ES-I3 (cell line): Measurements from ENCODE around the gene WWP2.
"Not testable (repeated sequence)": the region's sequence is repeated elsewhere in the genome, so short reads cannot be mapped to it uniquely, and the experiment has no call there.

Experiments
- H3K36me3 ChIP-seq: 2 replicates; pipeline ENCODE4 v1.6.1; 2013; ENCODE audit warnings: mild to moderate bottlenecking, low read length, control low read depth, moderate library complexity; ENCODE audit not compliant: insufficient read depth
- H3K4me1 ChIP-seq: 2 replicates; pipeline ENCODE4 v1.6.1; 2013; ENCODE audit warnings: mild to moderate bottlenecking, control low read depth, low read length; ENCODE audit not compliant: insufficient read depth
- H3K9ac ChIP-seq: 2 replicates; pipeline ENCODE4 v1.6.1; 2013; ENCODE audit warnings: low read depth, mild to moderate bottlenecking, low read length, moderate library complexity
- H3K9me3 ChIP-seq: 2 replicates; pipeline ENCODE4 v1.6.1; 2013; ENCODE audit warnings: mild to moderate bottlenecking, low read length, moderate library complexity; ENCODE audit not compliant: control insufficient read depth, insufficient read depth

Gene WWP2

GRCh38 chr16:69938981-69939820, 177.1 kb downstream of the WWP2 start:
- Histone ChIP-seq H3K9ac (no peak overlapping the region), H3K9me3 (no peaks in the 10 kb centered on the region), H3K4me1 (no peaks in the 10 kb centered on the region), H3K36me3 (0 out of 2 replicates have a peak, but pooled peaks cover 4% of the 10 kb centered on the region)

- Histone ChIP-seq H3K4me1 (no peaks in the 10 kb centered on the region), H3K36me3 (0 out of 2 replicates have a peak, but pooled peaks cover 4% of the 10 kb centered on the region), H3K9me3 (no peaks in the 10 kb centered on the region), H3K9ac (no peak overlapping the region)
Observed at GRCh38 chr16:69939821-69940585, 177.9 kb downstream of the WWP2 start.

- Histone ChIP-seq H3K36me3 (0 out of 2 replicates have a peak, but pooled peaks cover 4% of the 10 kb centered on the region), H3K9me3 (no peaks in the 10 kb centered on the region), H3K9ac (no peak overlapping the region), H3K4me1 (no peaks in the 10 kb centered on the region)
Observed at GRCh38 chr16:69940676-69941075, 178.5 kb downstream of the WWP2 start.

GRCh38 chr16:69941251-69942098, 179.3 kb downstream of the WWP2 start:
- Histone ChIP-seq H3K4me1 (no peaks in the 10 kb centered on the region), H3K9ac (no peak overlapping the region), H3K36me3 (0 out of 2 replicates have a peak, but pooled peaks cover 4% of the 10 kb centered on the region), H3K9me3 (no peaks in the 10 kb centered on the region)

- Histone ChIP-seq H3K9me3 (no peaks in the 10 kb centered on the region), H3K4me1 (no peaks in the 10 kb centered on the region), H3K36me3 (0 out of 2 replicates have a peak, but pooled peaks cover 4% of the 10 kb centered on the region), H3K9ac (no peak overlapping the region)
Observed at GRCh38 chr16:69942099-69942491, 180.0 kb downstream of the WWP2 start.

- 0 out of 2 replicates have a peak, but pooled peaks cover 4% of the 10 kb centered on the region for H3K36me3 ChIP-seq
- H3K4me1 ChIP-seq = no peaks in the 10 kb centered on the region
- H3K9ac ChIP-seq = no peak overlapping the region
- H3K9me3 ChIP-seq = no peaks in the 10 kb centered on the region
Observed at GRCh38 chr16:69942627-69943170, 180.6 kb downstream of the WWP2 start.

GRCh38 chr16:69943241-69944036, 181.3 kb downstream of the WWP2 start:
- not testable (repeated sequence) for H3K9me3 ChIP-seq, H3K9ac ChIP-seq, H3K4me1 ChIP-seq, H3K36me3 ChIP-seq

- not testable (repeated sequence) for H3K4me1 ChIP-seq, H3K9me3 ChIP-seq, H3K9ac ChIP-seq, H3K36me3 ChIP-seq
Observed at GRCh38 chr16:69950411-69950810, 188.3 kb downstream of the WWP2 start.

GRCh38 chr16:69951017-69951671, 189.0 kb downstream of the WWP2 start, which contains the start of gene CLEC18A:
Gene CLEC18A, plus strand, starts transcription at chr16:69951334. Its CDS starts 33 bp downstream, at chr16:69951367.
- H3K9me3 ChIP-seq, H3K36me3 ChIP-seq, H3K4me1 ChIP-seq, H3K9ac ChIP-seq: not testable (repeated sequence)

GRCh38 chr16:69951672-69952031, 189.5 kb downstream of the WWP2 start:
- not testable (repeated sequence) for H3K36me3 ChIP-seq, H3K4me1 ChIP-seq, H3K9ac ChIP-seq, H3K9me3 ChIP-seq

- H3K36me3 ChIP-seq, H3K9ac ChIP-seq, H3K4me1 ChIP-seq, H3K9me3 ChIP-seq: not testable (repeated sequence)
Observed at GRCh38 chr16:69952116-69952515, 190.0 kb downstream of the WWP2 start.

GRCh38 chr16:69952572-69953355, 190.6 kb downstream of the WWP2 start:
- H3K4me1 ChIP-seq, H3K36me3 ChIP-seq, H3K9ac ChIP-seq, H3K9me3 ChIP-seq: not testable (repeated sequence)
